HepG2 (cell line): ENCODE measurements around the gene RARG. TPM values are rescaled to one million over a fixed set of nuclear protein-coding genes. Genes with fewer than 3 reads are reported as not detected.

Experiments
- HNF4A ChIP-seq: sonication (generic); formaldehyde crosslinking; IDR thresholded peaks from 2 replicates; pipeline ENCODE4 v1.4.0; 2020; ENCODE audit warnings: missing genetic modification reagents
- LCORL ChIP-seq, 2 experiments: fragments of 450-650 bp in 1 of 2; sonication (generic) in 1 of 2; formaldehyde crosslinking in 1 of 2; IDR thresholded peaks; 2 replicates each; pipeline versions ENCODE4 v1.5.0 to v1.6.1; 2017 to 2020; ENCODE audit warnings: antibody characterized with exemption in 1 of 2, missing genetic modification reagents in 1 of 2
- MIER2 ChIP-seq: IDR thresholded peaks from 2 replicates; pipeline ENCODE4 v1.6.1; 2016; ENCODE audit warnings: missing biosample characterization, missing genetic modification reagents
- NCOR1 ChIP-seq: fragments of 200-600 bp; sonication (generic); IDR thresholded peaks from 2 replicates; pipeline ENCODE4 v1.7.0; 2017; ENCODE audit warnings: antibody characterized with exemption, low read length, borderline replicate concordance
- NFIC ChIP-seq: IDR thresholded peaks from 2 replicates; pipeline ENCODE4 v1.6.1; 2012; ENCODE audit warnings: mild to moderate bottlenecking, low read length, inconsistent platforms
- PHF21A ChIP-seq: sonication (generic); formaldehyde crosslinking; IDR thresholded peaks from 2 replicates; pipeline ENCODE4 v1.5.0; 2020; ENCODE audit warnings: mild to moderate bottlenecking, missing genetic modification reagents
- SAP130 ChIP-seq: IDR thresholded peaks from 2 replicates; pipeline ENCODE4 v1.6.1; 2016; ENCODE audit warnings: low read depth
- SIX1 ChIP-seq: sonication (generic); formaldehyde crosslinking; IDR thresholded peaks from 2 replicates; pipeline ENCODE4 v1.4.0; 2020; ENCODE audit warnings: missing genetic modification reagents, borderline replicate concordance
- TAF1 ChIP-seq: sonication (generic); formaldehyde crosslinking; IDR thresholded peaks from 2 replicates; pipeline ENCODE4 v1.4.0; 2020; ENCODE audit warnings: missing genetic modification reagents
- ZMYM3 ChIP-seq: sonication (generic); formaldehyde crosslinking; IDR thresholded peaks from 2 replicates; pipeline ENCODE4 v1.5.1; 2020; ENCODE audit warnings: mild to moderate bottlenecking, missing genetic modification reagents
- ZNF136 ChIP-seq: sonication (generic); formaldehyde crosslinking; IDR thresholded peaks from 2 replicates; pipeline ENCODE4 v1.8.1; 2022; ENCODE audit warnings: low read depth, mild to moderate bottlenecking, moderate library complexity, missing genetic modification reagents
- polyA plus RNA-seq, 8 experiments: library from polyadenylated mRNA; depleted of rRNA in 3 of 8; stranded (reverse) in 7 of 8; unstranded in 1 of 8; fragments of >200 nt; fragmentation: Illumina TruSeq in 4 of 8; extraction: Trizol in 4 of 8; gene quantifications; 2 replicates each; pipeline versions ENCODE4 v1.2.1 to v1.2.3, GENCODE V29; 2011 to 2016; ENCODE audit warnings: low read depth in 4 of 8, missing spikeins in 1 of 8, mixed read lengths in 1 of 8; ENCODE audit not compliant: insufficient read depth in 1 of 8
- total RNA-seq, 5 experiments: library from RNA; depleted of rRNA; stranded (reverse); fragments of >200 nt; fragmentation: Illumina TruSeq; extraction: Trizol; gene quantifications; 2 replicates each; pipeline ENCODE4 v1.2.3, GENCODE V29; 2016; ENCODE audit warnings: low read depth in 1 of 5
- TF ChIP-seq, protein P1 (sequence below): sonication (generic); formaldehyde crosslinking; IDR thresholded peaks from 2 replicates; pipeline ENCODE4 v1.9.0; 2021; ENCODE audit warnings: mild to moderate bottlenecking, missing genetic modification reagents
- TF ChIP-seq, protein P2 (sequence below): sonication (generic); formaldehyde crosslinking; IDR thresholded peaks from 2 replicates; pipeline ENCODE4 v1.5.1; 2020; ENCODE audit warnings: mild to moderate bottlenecking, missing genetic modification reagents, moderate library complexity
- TF ChIP-seq, protein P3 (sequence below): sonication (generic); formaldehyde crosslinking; IDR thresholded peaks from 2 replicates; pipeline ENCODE4 v1.5.0; 2020; ENCODE audit warnings: mild to moderate bottlenecking, missing genetic modification reagents

RARG gene
- total and polyA plus RNA-seq, 2 of the 13 experiments (the other 11 are each of a cell fraction or from before 2014, with no cell fraction given), result 0.77 to 1.5 TPM

DNA sequence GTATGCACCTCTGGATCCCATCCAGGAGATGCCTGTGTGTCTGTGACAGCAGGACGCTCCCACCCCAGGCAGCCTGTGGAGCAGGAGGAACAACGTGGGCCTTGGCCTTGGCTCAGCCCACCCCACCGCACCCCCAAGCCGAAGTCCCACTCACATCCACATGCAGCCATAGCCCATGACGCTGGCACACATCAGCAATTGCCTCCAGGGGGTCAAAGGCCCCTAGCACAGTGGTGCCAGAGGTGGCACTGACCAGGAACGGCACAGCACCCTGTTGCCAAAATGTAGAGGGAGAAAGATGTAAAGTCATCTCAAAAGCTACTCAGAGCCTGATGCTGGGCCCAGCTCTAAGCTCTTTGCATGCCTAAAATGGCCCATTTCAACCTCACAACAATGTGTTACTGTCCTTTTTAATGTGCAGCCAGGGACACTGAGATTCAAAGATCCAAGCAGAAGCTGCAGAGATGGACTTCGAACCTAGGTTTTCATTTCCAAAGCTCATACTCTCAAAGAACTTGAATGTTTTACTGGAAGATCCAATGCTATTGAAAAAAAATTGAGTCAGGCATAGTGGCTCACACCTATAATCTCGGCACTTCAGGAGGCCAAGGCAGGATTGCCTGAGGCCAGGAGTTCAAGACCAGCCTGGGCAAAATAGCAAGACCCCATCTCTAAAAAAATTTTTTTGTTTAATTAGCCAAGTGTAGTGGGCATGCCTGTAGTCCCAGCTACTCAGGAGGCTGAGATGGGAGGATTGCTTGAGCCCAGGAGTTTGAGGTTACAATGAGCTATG lies 70.7 kb downstream of the RARG start (continued):
- TF ChIP-seq, protein P1, sequence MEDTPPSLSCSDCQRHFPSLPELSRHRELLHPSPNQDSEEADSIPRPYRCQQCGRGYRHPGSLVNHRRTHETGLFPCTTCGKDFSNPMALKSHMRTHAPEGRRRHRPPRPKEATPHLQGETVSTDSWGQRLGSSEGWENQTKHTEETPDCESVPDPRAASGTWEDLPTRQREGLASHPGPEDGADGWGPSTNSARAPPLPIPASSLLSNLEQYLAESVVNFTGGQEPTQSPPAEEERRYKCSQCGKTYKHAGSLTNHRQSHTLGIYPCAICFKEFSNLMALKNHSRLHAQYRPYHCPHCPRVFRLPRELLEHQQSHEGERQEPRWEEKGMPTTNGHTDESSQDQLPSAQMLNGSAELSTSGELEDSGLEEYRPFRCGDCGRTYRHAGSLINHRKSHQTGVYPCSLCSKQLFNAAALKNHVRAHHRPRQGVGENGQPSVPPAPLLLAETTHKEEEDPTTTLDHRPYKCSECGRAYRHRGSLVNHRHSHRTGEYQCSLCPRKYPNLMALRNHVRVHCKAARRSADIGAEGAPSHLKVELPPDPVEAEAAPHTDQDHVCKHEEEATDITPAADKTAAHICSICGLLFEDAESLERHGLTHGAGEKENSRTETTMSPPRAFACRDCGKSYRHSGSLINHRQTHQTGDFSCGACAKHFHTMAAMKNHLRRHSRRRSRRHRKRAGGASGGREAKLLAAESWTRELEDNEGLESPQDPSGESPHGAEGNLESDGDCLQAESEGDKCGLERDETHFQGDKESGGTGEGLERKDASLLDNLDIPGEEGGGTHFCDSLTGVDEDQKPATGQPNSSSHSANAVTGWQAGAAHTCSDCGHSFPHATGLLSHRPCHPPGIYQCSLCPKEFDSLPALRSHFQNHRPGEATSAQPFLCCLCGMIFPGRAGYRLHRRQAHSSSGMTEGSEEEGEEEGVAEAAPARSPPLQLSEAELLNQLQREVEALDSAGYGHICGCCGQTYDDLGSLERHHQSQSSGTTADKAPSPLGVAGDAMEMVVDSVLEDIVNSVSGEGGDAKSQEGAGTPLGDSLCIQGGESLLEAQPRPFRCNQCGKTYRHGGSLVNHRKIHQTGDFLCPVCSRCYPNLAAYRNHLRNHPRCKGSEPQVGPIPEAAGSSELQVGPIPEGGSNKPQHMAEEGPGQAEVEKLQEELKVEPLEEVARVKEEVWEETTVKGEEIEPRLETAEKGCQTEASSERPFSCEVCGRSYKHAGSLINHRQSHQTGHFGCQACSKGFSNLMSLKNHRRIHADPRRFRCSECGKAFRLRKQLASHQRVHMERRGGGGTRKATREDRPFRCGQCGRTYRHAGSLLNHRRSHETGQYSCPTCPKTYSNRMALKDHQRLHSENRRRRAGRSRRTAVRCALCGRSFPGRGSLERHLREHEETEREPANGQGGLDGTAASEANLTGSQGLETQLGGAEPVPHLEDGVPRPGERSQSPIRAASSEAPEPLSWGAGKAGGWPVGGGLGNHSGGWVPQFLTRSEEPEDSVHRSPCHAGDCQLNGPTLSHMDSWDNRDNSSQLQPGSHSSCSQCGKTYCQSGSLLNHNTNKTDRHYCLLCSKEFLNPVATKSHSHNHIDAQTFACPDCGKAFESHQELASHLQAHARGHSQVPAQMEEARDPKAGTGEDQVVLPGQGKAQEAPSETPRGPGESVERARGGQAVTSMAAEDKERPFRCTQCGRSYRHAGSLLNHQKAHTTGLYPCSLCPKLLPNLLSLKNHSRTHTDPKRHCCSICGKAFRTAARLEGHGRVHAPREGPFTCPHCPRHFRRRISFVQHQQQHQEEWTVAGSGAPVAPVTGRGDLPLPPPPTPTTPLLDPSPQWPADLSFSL (CRISPR knock-in tag), result 0 out of 2 replicates have a peak, but pooled peaks have one; percentile 15
- TF ChIP-seq, protein P2, sequence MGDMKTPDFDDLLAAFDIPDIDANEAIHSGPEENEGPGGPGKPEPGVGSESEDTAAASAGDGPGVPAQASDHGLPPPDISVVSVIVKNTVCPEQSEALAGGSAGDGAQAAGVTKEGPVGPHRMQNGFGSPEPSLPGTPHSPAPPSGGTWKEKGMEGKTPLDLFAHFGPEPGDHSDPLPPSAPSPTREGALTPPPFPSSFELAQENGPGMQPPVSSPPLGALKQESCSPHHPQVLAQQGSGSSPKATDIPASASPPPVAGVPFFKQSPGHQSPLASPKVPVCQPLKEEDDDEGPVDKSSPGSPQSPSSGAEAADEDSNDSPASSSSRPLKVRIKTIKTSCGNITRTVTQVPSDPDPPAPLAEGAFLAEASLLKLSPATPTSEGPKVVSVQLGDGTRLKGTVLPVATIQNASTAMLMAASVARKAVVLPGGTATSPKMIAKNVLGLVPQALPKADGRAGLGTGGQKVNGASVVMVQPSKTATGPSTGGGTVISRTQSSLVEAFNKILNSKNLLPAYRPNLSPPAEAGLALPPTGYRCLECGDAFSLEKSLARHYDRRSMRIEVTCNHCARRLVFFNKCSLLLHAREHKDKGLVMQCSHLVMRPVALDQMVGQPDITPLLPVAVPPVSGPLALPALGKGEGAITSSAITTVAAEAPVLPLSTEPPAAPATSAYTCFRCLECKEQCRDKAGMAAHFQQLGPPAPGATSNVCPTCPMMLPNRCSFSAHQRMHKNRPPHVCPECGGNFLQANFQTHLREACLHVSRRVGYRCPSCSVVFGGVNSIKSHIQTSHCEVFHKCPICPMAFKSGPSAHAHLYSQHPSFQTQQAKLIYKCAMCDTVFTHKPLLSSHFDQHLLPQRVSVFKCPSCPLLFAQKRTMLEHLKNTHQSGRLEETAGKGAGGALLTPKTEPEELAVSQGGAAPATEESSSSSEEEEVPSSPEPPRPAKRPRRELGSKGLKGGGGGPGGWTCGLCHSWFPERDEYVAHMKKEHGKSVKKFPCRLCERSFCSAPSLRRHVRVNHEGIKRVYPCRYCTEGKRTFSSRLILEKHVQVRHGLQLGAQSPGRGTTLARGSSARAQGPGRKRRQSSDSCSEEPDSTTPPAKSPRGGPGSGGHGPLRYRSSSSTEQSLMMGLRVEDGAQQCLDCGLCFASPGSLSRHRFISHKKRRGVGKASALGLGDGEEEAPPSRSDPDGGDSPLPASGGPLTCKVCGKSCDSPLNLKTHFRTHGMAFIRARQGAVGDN (CRISPR knock-in tag), result peak; percentile 41
- TF ChIP-seq ZMYM3, result peak; percentile 77; the same call in 1 of the 2 replicates
- TF ChIP-seq SAP130, result peak; percentile 19; the same call in 1 of the 2 replicates
- 0 out of 2 replicates have a peak, but pooled peaks have one; percentile 29 for TF ChIP-seq ZNF136
- TF ChIP-seq, protein P3, sequence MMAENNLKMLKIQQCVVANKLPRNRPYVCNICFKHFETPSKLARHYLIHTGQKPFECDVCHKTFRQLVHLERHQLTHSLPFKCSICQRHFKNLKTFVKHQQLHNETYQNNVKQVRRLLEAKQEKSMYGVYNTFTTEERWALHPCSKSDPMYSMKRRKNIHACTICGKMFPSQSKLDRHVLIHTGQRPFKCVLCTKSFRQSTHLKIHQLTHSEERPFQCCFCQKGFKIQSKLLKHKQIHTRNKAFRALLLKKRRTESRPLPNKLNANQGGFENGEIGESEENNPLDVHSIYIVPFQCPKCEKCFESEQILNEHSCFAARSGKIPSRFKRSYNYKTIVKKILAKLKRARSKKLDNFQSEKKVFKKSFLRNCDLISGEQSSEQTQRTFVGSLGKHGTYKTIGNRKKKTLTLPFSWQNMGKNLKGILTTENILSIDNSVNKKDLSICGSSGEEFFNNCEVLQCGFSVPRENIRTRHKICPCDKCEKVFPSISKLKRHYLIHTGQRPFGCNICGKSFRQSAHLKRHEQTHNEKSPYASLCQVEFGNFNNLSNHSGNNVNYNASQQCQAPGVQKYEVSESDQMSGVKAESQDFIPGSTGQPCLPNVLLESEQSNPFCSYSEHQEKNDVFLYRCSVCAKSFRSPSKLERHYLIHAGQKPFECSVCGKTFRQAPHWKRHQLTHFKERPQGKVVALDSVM (CRISPR knock-in tag), result peak; percentile 56; the same call in 1 of the 2 replicates
- no peak for TF ChIP-seq SIX1 (CRISPR knock-in tag)
- no peak for TF ChIP-seq LCORL (IDR thresholded peaks at IDR 0.05)
- TF ChIP-seq LCORL (CRISPR knock-in tag; IDR thresholded peaks at IDR 0.05), result 0 out of 2 replicates have a peak, but pooled peaks have one; percentile 34
- 0 out of 2 replicates have a peak, but pooled peaks have one; percentile 15 for TF ChIP-seq MIER2 (CRISPR knock-in tag)
- peak; percentile 47; the same call in 1 of the 2 replicates for TF ChIP-seq NCOR1
- TF ChIP-seq PHF21A, result 0 out of 2 replicates have a peak, but pooled peaks have one; percentile 9
- TF ChIP-seq HNF4A, result peak; percentile 68
- TF ChIP-seq TAF1 (CRISPR knock-in tag), result 0 out of 2 replicates have a peak, but pooled peaks have one; percentile 14
- no peak for TF ChIP-seq NFIC
